ENCODE results near the gene CENPX. TPM values are rescaled to one million over a fixed set of nuclear protein-coding genes. Genes with fewer than 3 reads are reported as not detected.

Gene CENPX
- total RNA-seq, 1 experiment from 2014 or later = 77.9 TPM

GRCh38 chr17:82056729-82057621, 34.3 kb upstream of the CENPX start:
- no peak overlapping the region for H3K9ac ChIP-seq (ENCODE audit: extremely low read depth, insufficient read length, low read length)
- no peak overlapping the region for H3K27ac Mint-ChIP-seq
- H2BK5ac ChIP-seq (ENCODE audit: insufficient read length, low read length) = no peak overlapping the region
- H4K8ac ChIP-seq (replicated peaks; ENCODE audit: insufficient read length, low read depth, low read length) = no peak overlapping the region
- no peak overlapping the region for H3K23ac ChIP-seq (ENCODE audit: insufficient read length, low read depth, low read length)
- H3K9me3 ChIP-seq (ENCODE audit: control insufficient read depth, low read depth, low read length) = no peaks in the 10 kb centered on the region
- no peak overlapping the region for H2AFZ ChIP-seq (ENCODE audit: low read length)
- H3K4me1 ChIP-seq (ENCODE audit: insufficient read depth, low read length) = no peaks in the 10 kb centered on the region
- peaks cover 6 to 53% (median 43%) of the 10 kb centered on the region in 3 experiments for H3K36me3 Mint-ChIP-seq (ENCODE audit: insufficient read depth in 1 of 3, low read depth in 3 of 3)
- H3K27ac ChIP-seq (ENCODE audit: insufficient read length, low read depth, low read length) = no peak overlapping the region
- no peak for DNase-seq
- no peak overlapping the region for H3K18ac ChIP-seq (ENCODE audit: insufficient read length, low read depth, low read length)
- WGBS (ENCODE audit: extremely low coverage, insufficient read length, low lambda C conversion rate) = no CpG with 5 or more reads among the region's 29 CpGs
- H3K27me3 Mint-ChIP-seq (ENCODE audit: low read depth) = no peaks in the 10 kb centered on the region
- H3K27me3 ChIP-seq (ENCODE audit: insufficient read depth, low read length) = no peaks in the 10 kb centered on the region
- H3T11ph ChIP-seq (ENCODE audit: low read length) = no peak overlapping the region
- no peak overlapping the region for H2AK5ac ChIP-seq (ENCODE audit: insufficient read length, low read length)
- H4K20me1 ChIP-seq (ENCODE audit: control insufficient read depth, insufficient read depth, insufficient read length) = peaks cover 3% of the 10 kb centered on the region
- H3K56ac ChIP-seq (ENCODE audit: insufficient read length, low read depth, low read length) = no peak overlapping the region
- no peaks in the 10 kb centered on the region for H3K9me3 Mint-ChIP-seq
- no peak overlapping the region for H2BK20ac ChIP-seq (ENCODE audit: low read depth, low read length, poor library complexity, severe bottlenecking)
- H4K5ac ChIP-seq (ENCODE audit: insufficient read length, low read depth, low read length) = no peak overlapping the region
- H2BK12ac ChIP-seq (ENCODE audit: insufficient read length, low read depth, low read length) = no peak overlapping the region
- H2BK15ac ChIP-seq (ENCODE audit: low read depth, low read length) = no peak overlapping the region
- no peak overlapping the region for H3K4me3 Mint-ChIP-seq
- peaks cover 2% of the 10 kb centered on the region for H3K79me1 ChIP-seq (ENCODE audit: insufficient read depth, low read depth, low read length, poor library complexity, severe bottlenecking)
- no peak overlapping the region for H2BK120ac ChIP-seq (ENCODE audit: low read depth, low read length, poor library complexity, severe bottlenecking)
- no peaks in the 10 kb centered on the region for H3K79me2 ChIP-seq (ENCODE audit: insufficient read depth, low read length)
- no peak overlapping the region for H3K4ac ChIP-seq (ENCODE audit: low read depth, low read length)
- no peak overlapping the region for H4K91ac ChIP-seq (ENCODE audit: insufficient read length, low read depth, low read length)
- no peaks in the 10 kb centered on the region for H3K23me2 ChIP-seq (ENCODE audit: insufficient read length, low read depth, low read length, poor library complexity, severe bottlenecking)
- no peak for TF ChIP-seq CTCF (conservative IDR thresholded peaks at IDR 0.05)
- no peak overlapping the region for H3K4me2 ChIP-seq (ENCODE audit: insufficient read depth, insufficient read length, low read length)
- H3K14ac ChIP-seq (ENCODE audit: insufficient read depth, low read length) = no peak overlapping the region; the same call in 1 of the 2 replicates
- peaks cover 0 to 9% of the 10 kb centered on the region in 2 experiments; a peak in 2 of 4 replicates for H3K4me1 Mint-ChIP-seq

All from H9 (cell line).